ENCODE results near the gene SOX13.
"Not testable (repeated sequence)": the region's sequence is repeated elsewhere in the genome, so short reads cannot be mapped to it uniquely, and the experiment has no call there.

Gene SOX13

GRCh38 chr1:204087893-204088528 lies 15.1 kb downstream of the SOX13 start:
- DNase-seq = no peak

DNA sequence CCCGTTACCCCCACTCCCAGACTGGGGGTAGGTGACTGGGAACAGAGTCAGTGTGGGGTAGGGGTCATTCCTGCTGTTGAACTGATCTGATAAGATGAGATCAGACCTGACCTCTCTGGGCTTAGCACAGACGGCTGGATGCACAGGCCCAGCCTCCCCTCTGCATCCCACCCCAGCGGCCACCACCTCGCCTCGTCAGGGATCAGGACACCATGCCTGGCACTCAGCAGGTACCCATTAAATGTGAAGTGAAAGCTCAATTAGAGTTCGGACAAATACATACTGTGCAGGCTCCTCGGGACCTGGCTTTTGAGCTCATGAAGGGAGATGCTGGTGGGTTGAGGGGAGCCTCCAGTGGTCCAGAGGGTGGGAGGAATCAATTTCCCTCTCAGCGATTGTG lies 15.7 kb downstream of the SOX13 start:
- no peak for DNase-seq

DNA sequence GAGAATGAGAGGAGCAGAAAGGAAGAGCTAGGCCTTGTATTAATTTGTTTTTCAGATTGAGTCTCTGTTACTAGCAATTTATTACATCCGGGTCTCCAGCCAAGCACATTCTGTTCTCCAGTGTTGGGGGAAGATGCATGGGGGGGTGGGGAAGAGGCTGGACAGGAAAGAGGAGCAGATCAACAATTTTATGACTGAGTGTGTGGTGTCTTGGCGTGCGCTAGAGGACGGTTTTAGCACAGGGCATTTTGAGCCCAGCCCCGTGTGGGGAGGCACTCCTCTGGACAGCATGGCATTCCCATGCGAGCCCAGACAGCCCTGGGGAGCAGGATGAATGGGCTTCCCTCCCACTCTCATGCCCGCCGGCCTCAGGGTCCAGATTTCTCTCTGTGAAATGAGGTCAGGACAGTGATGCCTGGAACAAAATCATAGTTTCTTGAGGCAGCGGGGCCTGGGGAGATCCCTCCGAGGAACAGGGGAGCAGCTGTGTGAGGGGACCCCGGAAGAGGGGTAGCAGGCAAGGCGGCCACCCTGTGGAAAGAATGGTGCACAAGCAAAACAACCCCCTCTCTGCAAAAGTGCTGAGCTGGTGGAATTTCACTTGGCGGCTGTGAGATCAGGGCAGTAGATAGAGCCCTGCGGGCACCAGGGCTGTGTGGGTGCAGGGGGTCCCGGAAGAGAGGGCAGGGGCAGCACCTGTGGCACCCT lies 16.3 kb downstream of the SOX13 start:
- DNase-seq = no peak

- DNase-seq = not testable (repeated sequence)
Observed at GRCh38 chr1:204090132-204090531, 17.2 kb downstream of the SOX13 start.

DNA sequence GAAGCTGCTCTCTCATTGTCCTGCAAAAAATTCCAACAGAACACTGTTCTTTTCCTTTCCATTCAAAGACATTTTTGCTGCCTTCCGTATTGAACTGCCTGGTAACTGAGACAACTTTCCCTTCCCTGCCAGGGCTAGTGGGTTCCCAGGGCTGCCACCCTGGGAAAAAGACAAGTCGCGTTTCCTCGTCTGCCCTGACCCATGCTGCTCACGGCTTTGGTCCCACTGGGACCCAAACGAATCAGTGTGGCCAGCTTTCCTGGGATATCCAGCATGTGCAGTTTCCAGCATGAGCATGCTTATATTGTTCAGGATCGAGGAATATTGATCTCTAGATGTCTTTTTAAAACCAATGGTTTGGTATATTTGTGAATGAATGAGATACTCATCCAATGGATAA lies 18.2 kb downstream of the SOX13 start:
- DNase-seq = no peak

DNA sequence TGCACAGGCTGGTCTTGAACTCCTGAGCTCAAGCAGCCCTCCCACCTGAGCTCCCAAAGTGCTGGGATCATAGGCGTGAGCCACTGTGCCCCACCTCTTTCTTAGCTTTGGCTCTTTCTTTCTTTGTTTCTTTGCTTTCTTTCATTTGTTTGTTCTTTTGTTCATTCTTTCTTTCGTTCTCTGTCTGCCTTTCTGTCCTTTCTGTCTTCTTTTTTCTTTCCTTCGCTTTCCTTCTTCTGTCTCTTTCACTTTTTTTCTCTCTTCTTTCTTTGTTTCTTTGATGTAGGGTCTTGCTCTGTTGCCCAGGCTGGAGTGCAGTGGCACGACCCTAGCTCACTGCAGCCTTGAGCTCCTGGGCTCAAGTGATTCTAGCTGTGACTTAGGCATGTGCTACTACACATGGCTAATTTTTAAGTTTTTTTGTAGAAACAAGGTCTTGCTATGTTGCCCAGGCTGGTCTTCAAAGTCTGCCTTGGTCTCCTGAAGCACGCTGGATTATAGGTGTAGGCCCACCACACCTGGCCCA lies 18.9 kb downstream of the SOX13 start:
- no peak for DNase-seq

DNA sequence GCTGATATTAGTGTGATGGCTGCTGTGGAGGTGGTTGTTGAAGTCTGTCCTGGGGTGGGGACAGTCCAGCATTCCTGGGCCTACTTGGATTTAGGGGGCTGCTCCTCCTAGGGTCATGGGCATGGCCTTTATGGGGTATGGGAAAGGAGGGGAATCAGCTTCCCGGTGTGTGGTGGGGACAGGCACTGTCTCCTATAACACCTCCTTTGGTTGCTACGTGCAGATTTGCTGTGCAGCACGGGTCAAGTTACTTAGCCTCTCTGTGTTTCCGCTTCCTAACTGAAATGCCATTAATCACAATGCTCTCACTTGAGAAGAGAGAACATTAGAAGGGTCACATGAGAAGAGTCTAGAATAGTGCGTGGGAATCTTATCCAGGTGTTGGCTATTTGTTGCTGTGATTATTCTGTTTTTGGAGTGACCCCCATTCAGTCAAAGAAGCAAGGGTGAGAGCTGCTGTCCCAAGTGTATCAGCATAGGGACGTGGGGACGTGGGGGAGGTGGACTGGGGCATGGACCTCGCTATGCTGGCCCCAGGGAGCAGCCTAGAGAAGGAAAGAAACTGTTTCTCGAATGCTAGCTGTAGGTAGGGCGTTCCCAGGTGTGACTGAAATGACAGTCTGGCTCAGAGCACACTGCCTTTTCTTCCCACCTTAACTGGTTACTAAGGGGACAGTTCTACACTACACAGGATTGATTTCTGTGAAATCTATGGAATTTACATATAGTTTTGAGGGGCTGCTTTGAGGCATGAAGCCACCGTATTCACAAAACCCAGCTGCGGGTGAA lies 19.9 kb downstream of the SOX13 start:
- DNase-seq = no peak

DNA sequence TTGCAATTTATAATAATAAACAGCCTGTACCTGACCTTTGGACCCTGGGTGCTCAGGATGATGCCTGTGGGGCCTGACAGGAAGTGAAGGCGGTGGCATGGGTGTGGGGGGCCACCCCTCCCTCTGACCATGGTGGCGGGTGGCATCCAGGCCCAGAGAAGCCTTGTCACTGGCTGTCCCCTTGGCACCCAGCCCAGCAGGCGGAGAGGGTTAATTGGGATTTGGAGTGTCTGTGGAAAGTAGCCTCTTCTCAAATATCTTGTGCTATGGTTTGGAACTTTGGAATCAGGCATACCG lies 20.5 kb downstream of the SOX13 start:
- DNase-seq = no peak

GRCh38 chr1:204093781-204094180 lies 20.9 kb downstream of the SOX13 start:
- no peak for DNase-seq

- DNase-seq = no peak
Observed at GRCh38 chr1:204094313-204094729, 21.4 kb downstream of the SOX13 start.

DNA sequence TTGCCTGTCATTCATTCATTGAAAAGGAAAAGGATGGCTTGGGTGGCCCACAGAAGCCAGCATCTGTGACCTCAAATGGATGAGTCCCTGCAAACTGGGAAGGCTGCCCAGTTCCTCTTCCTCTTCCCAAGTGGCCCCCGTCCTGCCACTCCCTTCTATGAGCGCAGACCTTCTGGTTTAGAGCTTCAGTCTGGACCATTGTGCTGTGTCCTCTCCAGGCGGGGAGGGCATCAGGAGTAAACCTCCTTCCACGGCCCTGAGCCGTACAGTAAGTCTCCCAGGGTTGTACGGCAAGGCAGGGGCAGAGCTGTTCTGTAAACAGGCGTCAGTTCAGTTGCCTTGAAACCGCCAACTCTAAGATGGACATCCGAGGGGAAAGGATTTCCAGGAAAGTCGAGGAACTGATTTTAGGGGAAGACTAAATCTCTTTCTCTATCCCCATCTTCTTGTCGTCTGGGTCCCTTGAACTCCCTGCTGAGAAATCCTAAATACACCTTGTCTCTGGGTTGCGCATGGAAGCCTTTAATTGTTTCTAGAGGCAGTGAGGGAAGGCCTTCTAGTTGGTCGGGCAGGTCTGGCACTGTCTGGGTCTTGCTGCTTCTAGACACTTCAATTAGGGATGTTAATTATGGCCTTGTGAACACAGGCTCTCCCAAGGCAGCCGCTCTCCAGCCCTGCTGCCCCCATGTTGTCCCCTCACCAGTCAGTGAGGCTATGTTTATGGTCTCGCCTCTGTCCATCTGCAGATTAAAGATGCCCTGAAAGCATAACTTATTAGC lies 22.1 kb downstream of the SOX13 start:
- DNase-seq = no peak

DNA sequence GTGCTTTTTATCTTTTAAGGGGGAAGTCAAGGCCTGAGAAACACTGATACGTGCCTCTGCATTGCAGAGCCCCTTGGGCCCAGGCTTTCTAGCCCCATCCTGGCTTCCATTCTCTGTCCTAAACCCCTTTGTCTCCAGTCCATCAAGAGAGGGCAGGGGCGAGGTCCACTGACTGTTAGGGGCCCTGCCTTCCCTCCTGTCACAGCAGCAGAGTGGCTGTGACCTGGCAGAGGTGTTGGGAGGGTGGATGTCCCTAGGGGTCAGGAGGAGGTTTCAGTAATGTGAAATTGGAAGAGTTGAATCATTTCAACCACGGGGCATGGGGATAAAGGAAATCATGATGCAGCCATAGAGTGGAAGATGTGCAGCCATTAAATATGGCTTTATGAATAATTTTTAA lies 24.0 kb downstream of the SOX13 start:
- no peak for DNase-seq

DNA sequence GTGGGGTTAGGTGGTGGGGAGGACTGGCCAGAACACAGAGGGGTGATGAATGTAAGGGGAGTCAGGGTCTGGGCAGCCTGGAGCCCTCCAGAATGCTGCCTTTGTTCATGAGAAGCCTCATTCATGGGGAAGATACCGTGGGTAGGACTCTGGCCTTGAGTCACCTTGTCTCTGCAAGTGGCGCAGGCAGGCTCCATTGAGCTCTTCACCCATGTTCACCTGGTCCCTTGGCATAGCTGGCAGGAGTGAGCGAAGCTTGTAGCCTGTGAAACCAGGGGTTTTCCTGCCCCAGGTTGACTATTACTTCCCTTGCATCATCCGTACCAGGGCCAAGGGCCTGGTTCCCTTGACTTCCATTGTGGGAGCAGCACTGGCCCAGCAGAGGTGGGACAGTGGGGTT lies 25.8 kb downstream of the SOX13 start:
- no peak for DNase-seq

DNA sequence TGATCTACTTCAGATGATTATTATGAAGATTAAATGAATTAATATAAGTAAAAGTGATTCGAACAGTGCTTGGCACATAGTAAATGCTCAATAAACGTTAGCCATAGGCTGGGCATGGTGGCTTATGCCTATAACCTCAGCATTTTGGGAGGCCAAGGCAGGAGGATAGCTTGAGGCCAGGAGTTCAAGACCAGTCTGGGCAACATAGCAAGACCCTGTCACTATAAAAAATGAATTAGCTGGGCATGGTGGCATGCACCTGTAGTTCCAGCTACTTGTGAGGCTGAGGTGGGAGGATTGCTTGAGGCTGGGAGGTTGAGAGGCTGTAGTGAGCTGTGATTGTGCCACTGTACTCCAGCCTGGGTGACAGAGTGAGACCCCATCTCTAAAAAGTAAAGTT lies 26.8 kb downstream of the SOX13 start:
- DNase-seq = not testable (repeated sequence)

GRCh38 chr1:204102029-204102611 lies 29.2 kb downstream of the SOX13 start:
- no peak for DNase-seq

DNA sequence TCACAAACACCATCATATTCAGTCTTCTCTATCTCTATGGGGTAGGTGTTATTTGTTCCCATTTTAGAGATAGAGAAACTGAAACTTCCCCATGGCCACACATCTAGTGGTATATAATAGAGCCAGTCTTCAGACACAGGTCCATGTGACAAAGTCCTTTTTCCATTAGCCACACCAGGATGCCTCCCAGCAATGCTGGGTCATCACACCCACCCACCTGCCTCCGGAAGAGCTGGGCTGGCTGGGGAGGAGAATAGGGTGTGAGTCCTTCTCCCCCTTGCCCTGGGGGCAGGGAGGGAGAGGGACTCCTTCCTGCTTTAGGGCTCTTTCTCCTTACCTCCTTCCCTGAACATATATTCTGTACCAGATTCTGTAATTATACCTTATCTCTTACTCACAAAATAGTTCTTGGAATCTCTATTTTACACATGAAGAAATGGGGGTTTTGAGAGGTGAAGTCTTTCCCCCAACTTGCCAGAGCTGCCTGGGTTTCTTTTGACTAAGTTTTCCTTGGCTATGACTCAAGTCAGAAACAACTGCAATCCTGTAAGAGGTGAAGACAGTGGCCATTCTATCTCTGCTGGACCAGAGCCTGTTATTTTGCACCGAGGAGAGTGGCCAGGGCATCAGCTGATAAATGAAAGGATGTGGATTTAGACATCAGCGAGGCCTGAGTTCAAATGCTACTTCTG lies 30.0 kb downstream of the SOX13 start:
- no peak for DNase-seq

DNA sequence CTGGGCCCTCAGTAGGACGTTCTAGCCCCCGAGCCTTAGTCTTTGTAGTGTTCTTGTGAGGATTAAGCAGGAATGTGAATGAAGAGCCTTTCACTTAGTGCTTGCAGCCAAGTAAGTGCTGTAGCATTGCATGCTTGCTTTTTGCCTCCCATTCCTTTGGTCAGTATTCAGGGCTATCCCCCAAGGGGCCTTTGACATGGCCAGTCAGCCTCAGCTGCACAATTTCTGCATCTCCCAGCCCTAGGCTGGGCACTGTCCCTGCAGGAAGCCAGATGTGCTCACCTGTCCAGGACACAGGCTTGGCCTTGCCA lies 30.5 kb downstream of the SOX13 start:
- no peak for DNase-seq

DNA sequence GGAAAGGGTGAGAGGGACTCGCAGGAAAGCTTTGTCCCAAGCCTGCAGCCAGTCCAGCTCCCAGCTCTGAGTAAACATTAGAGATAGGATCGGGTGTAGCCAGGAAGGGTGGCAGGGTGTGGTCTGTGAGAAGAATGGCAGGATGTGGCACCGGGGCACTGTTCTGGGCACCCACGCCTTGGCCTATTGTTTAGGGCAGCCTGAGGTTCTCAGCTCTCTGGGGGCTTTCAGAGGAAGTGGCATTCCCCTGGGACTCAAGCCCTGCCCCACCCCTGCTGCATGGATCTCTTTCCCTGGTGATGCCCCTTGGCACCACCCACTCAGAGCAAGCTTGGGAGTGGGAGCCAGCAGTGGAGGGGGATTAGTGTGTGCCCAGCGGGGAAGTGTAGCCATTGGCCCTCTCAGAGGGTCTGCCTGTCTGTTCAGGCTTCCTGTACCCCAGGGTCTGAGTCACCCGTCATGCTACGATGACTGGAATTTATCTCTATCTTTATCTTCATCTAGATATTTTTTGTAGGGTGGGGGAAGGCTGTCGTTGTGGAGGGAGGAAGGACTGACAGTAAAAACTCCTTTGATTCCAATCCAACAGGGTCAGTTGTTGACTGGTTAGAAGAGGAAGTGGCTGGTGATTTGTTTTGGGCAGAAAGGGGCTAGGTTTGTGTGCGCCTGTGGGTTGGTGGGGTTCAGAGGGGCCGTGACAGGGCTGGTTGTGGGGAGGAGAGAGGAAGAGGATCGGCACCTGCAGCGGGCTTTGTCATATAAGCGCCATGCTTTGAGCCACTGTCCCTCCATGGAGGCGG lies 31.6 kb downstream of the SOX13 start:
- peak; percentile 19 for DNase-seq

DNA sequence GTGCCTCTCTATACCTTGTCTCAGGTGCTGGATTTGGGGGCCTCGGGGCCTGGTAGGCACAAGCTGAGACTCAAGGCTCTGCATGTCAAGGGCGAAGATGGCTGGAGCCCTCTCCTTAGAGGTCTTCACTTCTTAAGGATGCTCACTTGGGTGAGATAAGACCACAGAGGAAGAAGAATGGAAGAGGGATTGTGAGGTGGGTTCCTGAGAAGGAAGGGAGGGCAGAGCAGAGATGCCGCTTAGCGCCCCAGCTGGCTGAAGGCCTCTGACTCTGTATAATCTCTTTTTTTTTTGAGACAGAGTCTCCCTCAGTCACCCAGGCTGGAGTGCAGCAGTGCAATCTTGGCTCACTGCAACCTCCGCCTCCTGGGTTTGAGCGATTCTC lies 32.2 kb downstream of the SOX13 start:
- no peak for DNase-seq

DNA sequence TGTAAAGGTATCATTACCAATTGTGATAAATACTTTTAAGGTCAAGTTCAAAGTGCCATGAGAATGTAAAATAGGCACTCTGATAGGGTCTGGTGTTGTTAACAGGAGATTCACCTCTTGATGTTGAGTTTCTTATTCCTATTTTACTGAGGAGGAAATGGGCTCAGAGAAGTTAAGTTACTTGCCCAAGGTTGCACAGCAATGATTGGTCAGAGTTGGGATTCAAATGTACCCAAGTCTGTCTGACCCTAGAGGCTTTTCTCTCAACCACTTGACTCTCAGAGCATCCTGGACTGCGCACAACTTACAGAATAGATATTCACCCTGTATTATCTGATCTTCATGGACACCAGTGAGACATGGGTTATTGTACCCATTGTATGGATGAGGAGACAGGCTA lies 33.9 kb downstream of the SOX13 start:
- no peak for DNase-seq

GRCh38 chr1:204107892-204108291 lies 35.0 kb downstream of the SOX13 start:
- no peak for DNase-seq

Measured in activated effector memory CD4-positive, alpha-beta T cell treated with Interleukin-2 at 50 U/mL for 16 hours (primary cell).